OCI-LY3 (cell line): Measurements from ENCODE around the gene BASP1.

ENCODE experiments used
- H2AFZ ChIP-seq: fragments of 200-600, 300-600 bp; shearing (Covaris generic); 2 replicates; pipeline ENCODE4 v1.6.0; 2014; ENCODE audit warnings: antibody characterized with exemption, low read depth, low read length
- H3K27ac ChIP-seq: fragments of 200-600, 300-600 bp; sonication (generic); 2 replicates; pipeline ENCODE4 v1.5.1; 2014; ENCODE audit warnings: mild to moderate bottlenecking, low read length, moderate library complexity, mixed read lengths
- H3K27me3 ChIP-seq: fragments of 200-600, 300-600 bp; sonication (generic); 2 replicates; pipeline ENCODE4 v1.6.1; 2014; ENCODE audit warnings: low read depth, low read length, mixed read lengths
- H3K36me3 ChIP-seq: fragments of 200-600, 300-600 bp; sonication (generic); replicated peaks from 2 replicates; pipeline ENCODE3; 2014; ENCODE audit warnings: low read depth, low read length, mixed read lengths
- H3K4me1 ChIP-seq: fragments of 300-600, 200-600 bp; sonication (generic); 2 replicates; pipeline ENCODE4 v1.6.1; 2014; ENCODE audit warnings: low read length, mixed read lengths
- H3K4me2 ChIP-seq: fragments of 200-600, 300-600 bp; sonication (generic); 2 replicates; pipeline ENCODE4 v1.6.1; 2014; ENCODE audit warnings: low read length, mixed read lengths
- H3K4me3 ChIP-seq: fragments of 300-600, 200-600 bp; sonication (generic); 2 replicates; pipeline ENCODE4 v1.5.1; 2014; ENCODE audit warnings: antibody characterized with exemption, mild to moderate bottlenecking, low read length, moderate library complexity
- H3K79me2 ChIP-seq: fragments of 300-600, 200-600 bp; shearing (Covaris generic); 2 replicates; pipeline ENCODE4 v1.6.1; 2014; ENCODE audit warnings: mild to moderate bottlenecking, low read length, mixed read lengths
- H3K9ac ChIP-seq: fragments of 300-600, 200-600 bp; shearing (Covaris generic); 2 replicates; pipeline ENCODE4 v1.6.0; 2014; ENCODE audit warnings: mild to moderate bottlenecking, low read length, moderate library complexity
- H3K9me3 ChIP-seq: fragments of 200-600, 300-600 bp; shearing (Covaris generic); 2 replicates; pipeline ENCODE4 v1.6.1; 2014; ENCODE audit warnings: low read length, mixed read lengths; ENCODE audit not compliant: insufficient read depth
- H4K20me1 ChIP-seq: fragments of 200-600, 300-600 bp; sonication (generic); 2 replicates; pipeline ENCODE4 v1.6.1; 2016; ENCODE audit warnings: low read length, mixed read lengths; ENCODE audit not compliant: insufficient read depth
- EZH2phosphoT487 ChIP-seq: fragments of 200-600 bp; shearing (Covaris generic); IDR thresholded peaks from 2 replicates; pipeline ENCODE4 v1.6.1; 2018; ENCODE audit warnings: antibody characterized with exemption, mixed run types, low read depth
- TF ChIP-seq, protein P1 (sequence below): fragments of 200-600, 300-600 bp; sonication (generic); IDR thresholded peaks from 2 replicates; pipeline ENCODE4 v1.5.1; 2014; ENCODE audit warnings: antibody characterized with exemption, low read length, low read depth

The BASP1 gene

DNA sequence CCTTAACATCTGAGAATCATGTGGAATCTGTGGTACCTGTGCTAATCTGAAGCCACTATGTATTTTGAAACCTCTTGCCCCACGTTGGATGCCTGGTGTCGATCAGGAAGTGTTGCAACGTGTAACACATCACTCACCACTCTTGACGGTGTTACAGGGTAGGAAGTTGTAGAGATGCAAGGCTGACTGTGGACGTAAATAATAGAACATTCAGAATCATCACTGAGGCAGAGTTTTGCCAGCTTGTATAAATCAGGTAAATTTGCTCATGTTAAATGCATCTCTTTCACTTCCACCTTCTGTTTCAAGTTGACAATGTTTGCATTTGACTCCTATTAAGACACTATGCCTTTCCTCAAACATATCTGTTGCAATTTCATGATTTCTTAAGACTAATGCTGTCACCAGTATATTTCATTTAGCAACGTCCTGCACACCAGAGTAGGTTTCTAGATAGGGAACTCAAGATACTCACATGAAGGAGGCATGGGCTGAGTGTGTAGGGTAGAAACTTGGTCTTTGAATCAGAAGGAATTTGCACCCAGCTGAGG lies 38.1 kb downstream of the BASP1 start:
- TF ChIP-seq, protein P1, sequence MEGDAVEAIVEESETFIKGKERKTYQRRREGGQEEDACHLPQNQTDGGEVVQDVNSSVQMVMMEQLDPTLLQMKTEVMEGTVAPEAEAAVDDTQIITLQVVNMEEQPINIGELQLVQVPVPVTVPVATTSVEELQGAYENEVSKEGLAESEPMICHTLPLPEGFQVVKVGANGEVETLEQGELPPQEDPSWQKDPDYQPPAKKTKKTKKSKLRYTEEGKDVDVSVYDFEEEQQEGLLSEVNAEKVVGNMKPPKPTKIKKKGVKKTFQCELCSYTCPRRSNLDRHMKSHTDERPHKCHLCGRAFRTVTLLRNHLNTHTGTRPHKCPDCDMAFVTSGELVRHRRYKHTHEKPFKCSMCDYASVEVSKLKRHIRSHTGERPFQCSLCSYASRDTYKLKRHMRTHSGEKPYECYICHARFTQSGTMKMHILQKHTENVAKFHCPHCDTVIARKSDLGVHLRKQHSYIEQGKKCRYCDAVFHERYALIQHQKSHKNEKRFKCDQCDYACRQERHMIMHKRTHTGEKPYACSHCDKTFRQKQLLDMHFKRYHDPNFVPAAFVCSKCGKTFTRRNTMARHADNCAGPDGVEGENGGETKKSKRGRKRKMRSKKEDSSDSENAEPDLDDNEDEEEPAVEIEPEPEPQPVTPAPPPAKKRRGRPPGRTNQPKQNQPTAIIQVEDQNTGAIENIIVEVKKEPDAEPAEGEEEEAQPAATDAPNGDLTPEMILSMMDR, result no peak
- no peak for TF ChIP-seq EZH2phosphoT487

DNA sequence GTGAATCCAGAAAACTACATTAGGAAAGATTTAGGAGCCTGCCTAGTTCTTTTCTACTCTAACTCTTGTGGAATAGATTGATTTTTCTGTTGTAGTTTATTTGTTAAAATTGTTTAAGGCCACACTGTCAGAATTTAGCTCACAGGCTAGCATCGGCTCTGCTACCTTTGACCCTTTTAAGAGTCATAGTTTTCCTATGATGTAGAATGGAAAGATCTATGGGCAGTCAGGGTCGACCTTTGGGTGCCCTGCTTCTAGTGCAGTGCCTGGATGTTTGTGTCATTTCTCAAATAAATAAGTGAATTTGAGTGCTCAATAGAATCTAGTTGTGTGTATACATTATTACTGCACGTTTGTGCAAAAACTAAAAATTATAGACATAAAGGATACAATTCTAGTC lies 38.7 kb downstream of the BASP1 start:
- Histone ChIP-seq H3K27ac (peak overlapping the region; percentile 100), H3K36me3 (peaks cover 32% of the 10 kb centered on the region), H3K27me3 (no peaks in the 10 kb centered on the region), H4K20me1 (peaks cover 51% of the 10 kb centered on the region), H3K79me2 (peaks cover 95% of the 10 kb centered on the region), H3K9ac (peak overlapping the region; percentile 84), H3K4me2 (peak overlapping the region; percentile 83), H3K4me1 (peaks cover 90% of the 10 kb centered on the region), H2AFZ (no peak overlapping the region), H3K4me3 (peak overlapping the region; percentile 35), H3K9me3 (peaks cover 21% of the 10 kb centered on the region)
- TF ChIP-seq EZH2phosphoT487, result no peak
- TF ChIP-seq, protein P1, result no peak

More for the DNA sequence above, 38.1 kb downstream of the BASP1 start:
- Histone ChIP-seq H3K4me1 (peaks cover 90% of the 10 kb centered on the region), H3K36me3 (peaks cover 30% of the 10 kb centered on the region), H3K4me3 (peak overlapping the region; percentile 35), H3K9ac (peak overlapping the region; percentile 84), H2AFZ (no peak overlapping the region), H3K27ac (peak overlapping the region; percentile 100), H3K4me2 (peak overlapping the region; percentile 83), H3K27me3 (no peaks in the 10 kb centered on the region), H3K9me3 (peaks cover 20% of the 10 kb centered on the region), H4K20me1 (peaks cover 53% of the 10 kb centered on the region), H3K79me2 (peaks cover 95% of the 10 kb centered on the region)

DNA sequence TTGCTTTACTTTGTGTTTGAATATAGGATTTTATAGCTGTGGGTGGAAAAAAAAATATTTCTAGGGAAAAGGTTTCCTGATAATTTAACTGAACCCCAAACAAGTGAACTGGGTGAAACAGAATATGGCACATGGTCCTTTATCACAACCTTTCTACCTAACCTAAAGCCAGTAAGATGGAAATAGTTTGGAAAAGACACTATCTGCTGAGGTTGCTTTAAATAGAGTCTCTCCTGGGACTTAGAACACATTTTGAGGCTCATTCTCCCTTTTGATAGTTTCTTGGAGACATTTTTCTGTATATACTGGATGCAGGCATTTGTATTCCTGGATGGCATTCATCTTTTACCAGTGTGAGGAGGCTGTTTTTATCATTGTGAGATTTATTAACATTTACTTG lies 39.4 kb downstream of the BASP1 start:
- Histone ChIP-seq H3K4me2 (peak overlapping the region; percentile 83), H3K36me3 (peaks cover 38% of the 10 kb centered on the region), H3K9ac (peak overlapping the region; percentile 84), H4K20me1 (peaks cover 50% of the 10 kb centered on the region), H2AFZ (no peak overlapping the region), H3K9me3 (peaks cover 21% of the 10 kb centered on the region), H3K4me3 (peak overlapping the region; percentile 35; the same call in 1 of the 2 replicates), H3K27ac (peak overlapping the region; percentile 100), H3K27me3 (no peaks in the 10 kb centered on the region), H3K79me2 (peaks cover 95% of the 10 kb centered on the region), H3K4me1 (peaks cover 87% of the 10 kb centered on the region)
- TF ChIP-seq EZH2phosphoT487, result no peak
- TF ChIP-seq, protein P1, result no peak

DNA sequence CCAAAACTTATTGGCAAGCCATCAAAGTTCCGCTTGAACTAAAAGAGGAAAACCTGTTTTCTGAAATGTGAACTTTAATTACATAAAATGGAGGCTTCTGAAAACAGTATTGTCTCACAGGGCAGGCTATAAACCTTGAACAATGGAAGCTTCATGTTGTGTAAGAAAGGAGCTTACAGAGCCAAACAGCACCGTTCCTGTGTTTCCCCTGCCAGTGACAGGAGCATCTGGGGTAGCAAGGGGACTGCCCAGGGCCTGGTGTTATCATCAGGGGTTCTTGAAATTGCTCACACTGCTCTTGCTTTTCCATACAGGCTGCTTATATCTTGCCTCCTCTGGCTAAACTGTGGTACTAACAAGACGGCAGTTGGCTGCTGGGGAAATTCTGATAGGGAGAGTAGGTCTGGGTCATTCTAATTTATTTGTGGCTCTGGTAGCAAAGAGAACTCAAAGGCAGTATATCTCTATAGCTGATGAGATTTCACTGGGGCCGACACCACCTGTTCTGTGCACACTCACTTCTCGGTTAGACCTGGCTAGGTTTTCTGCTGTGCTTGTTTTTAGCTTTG lies 40.4 kb downstream of the BASP1 start:
- Histone ChIP-seq H3K4me3 (peak overlapping the region; percentile 56), H4K20me1 (peaks cover 46% of the 10 kb centered on the region), H3K27ac (peak overlapping the region; percentile 100), H2AFZ (no peak overlapping the region), H3K4me2 (peak overlapping the region; percentile 83), H3K4me1 (peaks cover 78% of the 10 kb centered on the region), H3K27me3 (no peaks in the 10 kb centered on the region), H3K9ac (peak overlapping the region; percentile 84), H3K36me3 (peaks cover 46% of the 10 kb centered on the region), H3K9me3 (peaks cover 21% of the 10 kb centered on the region), H3K79me2 (peaks cover 95% of the 10 kb centered on the region)
- TF ChIP-seq, protein P1, result no peak
- no peak for TF ChIP-seq EZH2phosphoT487
